LNCaP clone FGC (cell line): Measurements from ENCODE around the gene KLF16.

Experiments used
- DNase-seq: peaks from one replicate; pipeline ENCODE4 v3.0.0-alpha.2; 2011; ENCODE audit warnings: low read depth
- H3K4me3 ChIP-seq: 2 replicates; pipeline ENCODE4 v1.5.1; 2011; ENCODE audit warnings: mild to moderate bottlenecking, low read depth, low read length, control low read depth
- TF ChIP-seq, protein P1 (sequence below): IDR thresholded peaks from 2 replicates; pipeline ENCODE4 v1.5.1; 2012; ENCODE audit warnings: mild to moderate bottlenecking; ENCODE audit not compliant: control insufficient read depth, insufficient read depth; ENCODE audit errors: extremely low read depth

KLF16 gene

DNA sequence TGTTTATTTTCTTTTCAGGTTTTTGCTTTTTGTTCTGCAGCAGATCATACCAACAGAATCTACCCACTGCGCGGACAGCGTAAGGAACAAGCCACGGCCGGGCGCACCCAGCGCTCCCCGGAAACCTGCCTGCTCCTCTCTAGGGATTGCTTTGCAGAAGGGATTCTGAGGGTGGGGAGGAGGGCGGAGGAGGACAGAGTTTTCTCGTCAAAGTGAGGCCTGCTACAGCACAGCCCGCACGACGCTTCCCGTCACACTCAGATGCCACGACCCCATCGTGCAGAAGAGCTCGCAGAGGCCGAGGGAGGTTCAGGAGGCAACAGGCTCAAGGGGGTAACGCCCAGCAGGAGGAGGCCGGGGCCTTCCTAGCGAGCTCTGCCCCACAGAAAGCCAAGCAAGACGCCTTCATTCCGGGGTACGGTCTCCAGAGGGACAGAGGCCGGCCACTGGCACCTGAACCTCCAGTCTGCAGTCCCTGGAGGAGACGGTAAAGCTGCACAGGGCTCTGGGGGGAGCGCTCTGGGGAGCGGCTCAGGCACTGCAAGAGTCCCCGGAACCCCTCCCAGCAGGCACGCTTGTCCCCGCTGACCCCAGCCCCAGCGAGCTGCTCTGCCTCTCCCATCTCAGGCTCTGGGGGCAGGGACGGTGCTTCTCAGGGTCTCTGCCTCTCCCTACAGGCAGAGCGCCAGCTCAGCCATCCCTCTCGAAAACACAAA lies 22.0 kb downstream of the KLF16 start:
- no peak overlapping the region for H3K4me3 ChIP-seq
- no peak for DNase-seq
- TF ChIP-seq, protein P1, sequence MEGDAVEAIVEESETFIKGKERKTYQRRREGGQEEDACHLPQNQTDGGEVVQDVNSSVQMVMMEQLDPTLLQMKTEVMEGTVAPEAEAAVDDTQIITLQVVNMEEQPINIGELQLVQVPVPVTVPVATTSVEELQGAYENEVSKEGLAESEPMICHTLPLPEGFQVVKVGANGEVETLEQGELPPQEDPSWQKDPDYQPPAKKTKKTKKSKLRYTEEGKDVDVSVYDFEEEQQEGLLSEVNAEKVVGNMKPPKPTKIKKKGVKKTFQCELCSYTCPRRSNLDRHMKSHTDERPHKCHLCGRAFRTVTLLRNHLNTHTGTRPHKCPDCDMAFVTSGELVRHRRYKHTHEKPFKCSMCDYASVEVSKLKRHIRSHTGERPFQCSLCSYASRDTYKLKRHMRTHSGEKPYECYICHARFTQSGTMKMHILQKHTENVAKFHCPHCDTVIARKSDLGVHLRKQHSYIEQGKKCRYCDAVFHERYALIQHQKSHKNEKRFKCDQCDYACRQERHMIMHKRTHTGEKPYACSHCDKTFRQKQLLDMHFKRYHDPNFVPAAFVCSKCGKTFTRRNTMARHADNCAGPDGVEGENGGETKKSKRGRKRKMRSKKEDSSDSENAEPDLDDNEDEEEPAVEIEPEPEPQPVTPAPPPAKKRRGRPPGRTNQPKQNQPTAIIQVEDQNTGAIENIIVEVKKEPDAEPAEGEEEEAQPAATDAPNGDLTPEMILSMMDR: no peak

DNA sequence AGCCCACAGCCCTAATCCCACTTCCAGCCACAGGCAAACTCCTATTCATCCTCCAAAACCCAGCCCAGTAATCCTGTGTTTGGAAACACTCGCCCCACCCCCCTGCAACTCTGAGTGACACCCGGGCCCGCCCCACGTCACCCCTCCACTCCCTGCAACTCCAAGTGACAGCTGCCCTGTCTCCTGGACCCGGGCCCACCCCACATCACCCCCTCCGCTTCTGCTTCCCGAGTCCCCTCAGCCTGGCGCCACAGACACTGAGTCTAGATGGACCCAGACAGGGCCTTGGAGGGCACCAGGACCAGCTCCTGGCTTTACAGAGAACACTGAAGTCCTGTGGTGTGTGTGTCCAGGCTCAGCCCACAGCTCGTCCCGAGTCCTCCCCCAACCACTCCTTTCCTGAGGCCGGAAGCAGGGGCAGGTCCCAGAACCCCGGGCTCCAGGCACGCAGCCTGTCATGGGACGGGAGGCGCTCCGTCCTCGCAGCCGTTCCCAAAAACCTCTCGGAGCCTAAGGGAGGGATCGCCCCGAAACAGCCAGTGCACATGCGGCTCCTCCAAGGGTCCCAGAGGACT lies 22.8 kb downstream of the KLF16 start:
- no peak overlapping the region for H3K4me3 ChIP-seq

DNA sequence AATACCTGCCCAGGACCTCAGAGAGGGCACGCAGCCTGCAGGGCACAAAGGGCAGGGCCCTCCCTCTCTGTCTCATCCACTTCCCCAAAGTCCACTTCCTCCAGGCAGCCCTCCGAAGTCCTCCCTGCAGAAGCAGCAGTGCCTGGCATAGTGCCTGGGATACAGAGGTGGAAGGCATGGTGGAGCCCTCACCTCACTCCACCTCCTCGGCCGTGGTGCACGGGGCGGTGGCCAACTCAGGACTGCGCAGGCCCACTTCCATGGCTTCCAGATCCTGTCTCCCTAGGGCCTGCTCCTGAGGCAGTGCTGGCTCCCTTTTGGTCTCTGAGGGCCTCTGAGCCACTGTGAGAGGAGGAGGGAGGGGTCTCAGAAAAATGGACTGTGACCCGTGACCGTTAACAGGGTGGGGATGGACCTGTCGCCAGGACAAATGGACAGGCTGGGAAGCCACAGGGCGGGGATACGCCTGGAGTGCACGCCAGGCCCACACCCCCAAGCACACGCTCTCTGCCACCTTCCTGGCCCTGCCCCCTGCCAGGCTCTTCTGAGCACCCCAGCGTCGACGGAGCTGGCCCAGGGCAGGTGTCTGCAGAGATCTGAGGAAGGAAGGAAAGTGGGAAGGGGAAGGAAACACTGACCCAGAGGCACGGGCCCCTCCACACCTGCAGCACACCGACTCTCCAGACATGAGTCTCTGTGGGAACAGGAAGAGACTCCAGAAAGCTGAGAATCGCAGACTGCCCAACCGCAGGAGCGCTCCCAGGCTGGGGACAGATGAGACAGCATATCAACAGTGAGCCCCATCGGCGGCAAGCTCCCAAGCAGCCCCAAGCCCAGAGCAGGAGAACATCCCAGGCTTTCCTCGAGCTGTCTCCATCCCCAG lies 23.5 kb downstream of the KLF16 start:
- H3K4me3 ChIP-seq: no peak overlapping the region
- TF ChIP-seq, protein P1: no peak
- no peak for DNase-seq

More for the DNA sequence above, 22.8 kb downstream of the KLF16 start:
- DNase-seq: no peak
- TF ChIP-seq, protein P1: no peak

DNA sequence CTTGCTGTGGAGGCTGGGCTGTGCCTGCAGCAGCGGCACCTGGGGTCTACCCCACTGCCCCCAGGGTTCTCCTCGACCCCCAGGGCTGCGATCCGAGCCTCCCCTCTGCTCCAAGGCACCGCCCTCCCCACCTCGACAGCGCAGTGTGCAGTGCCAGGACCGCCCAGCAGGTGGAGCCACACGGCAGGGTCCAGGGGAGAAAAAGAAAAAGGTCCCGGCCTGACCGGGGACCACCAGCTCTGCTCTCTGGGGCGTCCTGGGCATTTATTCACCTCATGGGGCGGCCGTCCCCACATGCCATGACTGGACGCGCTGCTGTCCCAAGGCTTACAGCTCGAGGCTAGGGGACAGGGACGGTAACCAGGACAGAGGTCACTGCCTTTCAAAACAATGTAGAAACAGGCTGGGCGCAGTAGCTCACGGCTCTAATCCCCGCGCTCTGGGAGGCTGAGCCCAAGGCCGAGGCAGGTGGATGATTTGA lies 25.7 kb downstream of the KLF16 start:
- TF ChIP-seq, protein P1: peak; percentile 96
- no peak overlapping the region for H3K4me3 ChIP-seq
- no peak for DNase-seq

DNA sequence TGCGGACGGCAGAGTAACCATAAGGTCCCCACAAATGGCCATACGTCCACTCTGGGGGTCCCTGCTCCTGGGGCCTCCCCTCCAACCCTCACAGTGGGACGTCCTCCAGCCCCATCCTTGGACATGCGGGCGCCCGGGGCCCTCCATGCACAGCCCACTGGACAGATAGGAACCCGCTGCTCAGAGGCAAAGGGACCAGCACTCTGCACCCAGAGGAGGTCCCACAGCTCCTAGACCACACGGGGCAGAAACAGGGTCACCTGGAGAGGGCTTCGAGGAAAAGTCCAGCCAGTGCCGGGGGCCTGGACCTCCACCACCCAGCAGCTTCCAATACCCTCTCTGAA lies 26.2 kb downstream of the KLF16 start:
- no peak overlapping the region for H3K4me3 ChIP-seq
- DNase-seq: no peak
- TF ChIP-seq, protein P1: no peak

DNA sequence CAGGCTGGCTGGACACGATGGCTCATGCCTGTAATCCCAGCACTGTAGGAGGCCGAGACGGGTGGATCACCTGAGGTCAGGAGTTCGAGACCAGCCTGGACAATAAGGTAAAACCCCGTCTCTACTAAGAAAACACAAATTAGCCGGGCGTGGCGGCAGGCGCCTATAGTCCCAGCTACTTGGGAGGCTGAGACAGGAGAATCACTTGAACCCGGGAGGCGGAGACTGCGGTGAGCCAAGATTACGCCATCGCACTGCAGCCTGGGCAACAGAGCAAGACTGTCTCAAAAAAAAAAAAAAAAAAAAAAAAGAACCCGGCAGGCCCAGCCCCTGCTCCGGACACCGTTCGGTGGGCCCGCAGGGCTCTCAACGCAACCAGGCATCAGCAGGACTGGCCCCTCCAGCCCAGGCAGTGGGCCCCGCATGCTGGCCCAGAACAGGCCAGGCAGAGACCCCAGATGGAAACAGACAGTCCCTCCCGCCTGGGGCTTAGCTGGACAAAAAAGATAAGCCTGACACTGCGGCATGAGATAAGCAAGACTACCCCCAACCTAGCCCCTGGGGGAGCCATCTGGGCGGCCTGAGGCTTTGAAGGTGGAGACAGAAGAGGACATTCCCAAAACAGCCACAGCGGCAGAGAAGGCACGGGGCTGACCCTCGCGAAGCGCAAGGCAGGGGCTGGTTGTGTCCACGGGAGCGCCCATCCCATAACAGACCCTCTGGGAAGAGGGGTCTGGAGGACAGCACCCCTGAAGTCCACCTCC lies 26.7 kb downstream of the KLF16 start:
- no peak overlapping the region for H3K4me3 ChIP-seq
- DNase-seq: no peak
- TF ChIP-seq, protein P1: no peak
